SW 1271 (cell line): ENCODE measurements around the gene TRPM1.
A peak's percentile ranks its signal among the peaks of the same experiment; 100 is the strongest.

Experiments
- DNase-seq, 2 experiments: peaks; one replicate each; lab custom pipeline; 2025; lab: John Stamatoyannopoulos, UW

TRPM1 gene

GRCh38 chr15:31101262-31102038 is at the start of gene TRPM1:
TSS of gene TRPM1 (minus strand) at chr15:31101725. CDS start at chr15:31081355, 20,370 bp downstream.
- no peak for DNase-seq

GRCh38 chr15:31150732-31151231 is 49.3 kb upstream of the TRPM1 start:
- DNase-seq, result no peak

GRCh38 chr15:31149987-31150386 is 48.5 kb upstream of the TRPM1 start:
- no peak for DNase-seq

GRCh38 chr15:31149088-31149505 is 47.6 kb upstream of the TRPM1 start:
- no peak for DNase-seq

GRCh38 chr15:31148297-31149087 is 47.0 kb upstream of the TRPM1 start:
- DNase-seq, result no peak

GRCh38 chr15:31147944-31148296 is 46.4 kb upstream of the TRPM1 start:
- DNase-seq, result no peak

- DNase-seq, result no peak
Measured at GRCh38 chr15:31147456-31147855, 45.9 kb upstream of the TRPM1 start.

GRCh38 chr15:31145271-31145911 is 43.9 kb upstream of the TRPM1 start:
- no peak for DNase-seq

GRCh38 chr15:31141792-31142191 is 40.3 kb upstream of the TRPM1 start:
- DNase-seq, result no peak

GRCh38 chr15:31136607-31137328 is 35.2 kb upstream of the TRPM1 start:
- no peak for DNase-seq

GRCh38 chr15:31136016-31136415 is 34.5 kb upstream of the TRPM1 start:
- DNase-seq, result no peak

- no peak for DNase-seq
Measured at GRCh38 chr15:31135523-31135922, 34.0 kb upstream of the TRPM1 start.

- no peak for DNase-seq
Measured at GRCh38 chr15:31133890-31134289, 32.4 kb upstream of the TRPM1 start.

- no peak for DNase-seq
Measured at GRCh38 chr15:31131853-31132375, 30.4 kb upstream of the TRPM1 start.

GRCh38 chr15:31130576-31131237 is 29.2 kb upstream of the TRPM1 start:
- DNase-seq, result no peak

GRCh38 chr15:31129769-31130303 is 28.3 kb upstream of the TRPM1 start:
- DNase-seq, result no peak

- DNase-seq, result peak in 1 of 2 experiments; percentile 3
Measured at GRCh38 chr15:31128919-31129768, 27.6 kb upstream of the TRPM1 start.

- no peak for DNase-seq
Measured at GRCh38 chr15:31128477-31128876, 27.0 kb upstream of the TRPM1 start.

- DNase-seq, result no peak
Measured at GRCh38 chr15:31127596-31128261, 26.2 kb upstream of the TRPM1 start.
